Measurements from ENCODE around the gene NLGN2. TPM values are rescaled to one million over a fixed set of nuclear protein-coding genes. Genes with fewer than 3 reads are reported as not detected.

NLGN2 gene
- polyA plus RNA-seq, 1 experiment: 8.5 TPM

DNA sequence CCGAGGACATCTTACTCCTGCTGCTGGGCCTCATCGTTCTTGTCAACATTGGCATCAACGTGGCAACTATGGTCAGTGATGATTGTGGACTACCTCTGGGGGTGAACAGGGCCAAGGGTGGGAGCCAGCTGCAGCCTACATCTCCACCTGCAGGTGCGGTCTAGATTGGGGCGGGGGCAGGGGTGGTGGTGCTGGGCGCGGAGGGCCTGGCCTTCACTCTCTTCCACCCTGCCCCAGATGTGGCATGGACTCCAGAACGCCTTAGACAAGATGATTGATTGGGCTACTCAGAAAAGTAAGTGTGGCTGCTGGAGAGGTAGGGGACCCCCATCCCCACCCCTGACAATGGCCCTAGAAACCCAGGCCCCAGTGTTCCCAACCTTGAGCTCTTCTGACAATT, 18.1 kb downstream of the NLGN2 start:
- H3K27me3 ChIP-seq (ENCODE audit: control insufficient read depth, insufficient read depth, low read length): no peaks in the 10 kb centered on the region
- H3K4me3 ChIP-seq (ENCODE audit: low read depth, low read length): no peak overlapping the region
- TF ChIP-seq, protein P1, sequence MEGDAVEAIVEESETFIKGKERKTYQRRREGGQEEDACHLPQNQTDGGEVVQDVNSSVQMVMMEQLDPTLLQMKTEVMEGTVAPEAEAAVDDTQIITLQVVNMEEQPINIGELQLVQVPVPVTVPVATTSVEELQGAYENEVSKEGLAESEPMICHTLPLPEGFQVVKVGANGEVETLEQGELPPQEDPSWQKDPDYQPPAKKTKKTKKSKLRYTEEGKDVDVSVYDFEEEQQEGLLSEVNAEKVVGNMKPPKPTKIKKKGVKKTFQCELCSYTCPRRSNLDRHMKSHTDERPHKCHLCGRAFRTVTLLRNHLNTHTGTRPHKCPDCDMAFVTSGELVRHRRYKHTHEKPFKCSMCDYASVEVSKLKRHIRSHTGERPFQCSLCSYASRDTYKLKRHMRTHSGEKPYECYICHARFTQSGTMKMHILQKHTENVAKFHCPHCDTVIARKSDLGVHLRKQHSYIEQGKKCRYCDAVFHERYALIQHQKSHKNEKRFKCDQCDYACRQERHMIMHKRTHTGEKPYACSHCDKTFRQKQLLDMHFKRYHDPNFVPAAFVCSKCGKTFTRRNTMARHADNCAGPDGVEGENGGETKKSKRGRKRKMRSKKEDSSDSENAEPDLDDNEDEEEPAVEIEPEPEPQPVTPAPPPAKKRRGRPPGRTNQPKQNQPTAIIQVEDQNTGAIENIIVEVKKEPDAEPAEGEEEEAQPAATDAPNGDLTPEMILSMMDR (IDR thresholded peaks at IDR 0.05; ENCODE audit: insufficient read depth, low read depth, low read length): no peak
- ChIA-PET POLR2A (interaction anchor here (0.6 kb wide), 1 partner anchor 135 kb away, joined by 3 read pairs; no protein-coding TSS in a partner anchor), CTCF (no interaction called here)
- no peak for DNase-seq (ENCODE audit: low read depth)
- H3K36me3 ChIP-seq (ENCODE audit: control insufficient read depth, insufficient read depth, low read length): no peaks in the 10 kb centered on the region

DNA sequence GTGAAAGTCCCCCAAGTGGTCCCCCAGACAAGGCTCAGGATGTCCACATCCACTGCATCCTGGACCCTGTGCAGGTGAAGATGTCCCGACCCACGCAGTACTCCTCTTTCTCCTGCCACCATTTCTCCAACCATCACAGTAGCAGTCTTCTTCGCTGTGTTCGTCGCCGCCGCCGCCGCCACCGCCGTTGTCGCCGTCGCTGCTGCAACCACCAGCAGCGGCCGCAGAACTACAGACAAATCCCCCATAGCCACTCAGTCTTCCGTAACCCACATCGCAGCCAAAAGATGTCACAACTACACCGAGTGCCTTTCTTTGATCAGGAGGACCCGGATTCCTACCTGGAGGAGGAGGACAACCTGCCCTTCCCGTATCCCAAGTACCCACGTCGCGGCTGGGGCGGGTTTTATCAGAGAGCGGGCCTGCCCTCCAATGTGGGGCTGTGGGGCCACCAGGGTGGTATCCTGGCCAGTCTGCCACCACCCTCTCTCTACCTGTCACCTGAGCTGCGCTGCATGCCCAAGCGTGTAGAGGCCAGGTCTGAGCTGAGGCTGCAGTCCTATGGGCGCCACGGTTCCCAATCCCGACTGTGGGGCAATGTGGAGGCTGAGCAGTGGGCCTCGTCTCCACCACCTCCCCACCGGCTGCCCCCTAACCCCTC, 18.7 kb downstream of the NLGN2 start:
- POLR2A ChIA-PET: no interaction called here

DNA sequence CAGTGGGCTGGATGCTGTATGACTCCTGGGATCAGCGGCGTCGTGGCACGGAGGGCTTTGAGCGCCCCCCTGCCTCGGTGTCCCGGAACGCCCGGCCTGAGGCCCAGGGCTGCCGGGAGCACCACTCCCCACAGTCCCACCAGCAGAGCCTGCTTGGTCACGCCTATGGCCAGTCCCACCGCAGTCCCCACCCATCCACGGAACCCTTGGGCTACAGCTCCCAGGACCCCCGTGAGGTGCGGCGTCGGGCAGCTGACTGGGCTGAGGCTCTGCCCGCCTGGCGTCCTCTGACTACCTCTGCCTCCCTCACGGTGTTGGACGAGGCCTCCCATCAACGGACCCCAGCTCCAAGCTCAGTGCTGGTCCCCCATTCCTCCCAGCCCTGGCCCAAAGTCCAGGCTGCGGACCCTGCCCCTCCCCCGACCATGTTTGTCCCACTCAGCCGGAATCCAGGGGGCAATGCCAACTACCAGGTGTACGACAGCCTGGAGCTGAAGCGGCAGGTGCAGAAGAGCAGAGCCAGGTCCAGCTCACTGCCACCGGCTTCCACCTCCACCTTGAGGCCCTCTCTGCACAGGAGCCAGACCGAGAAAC, 19.3 kb downstream of the NLGN2 start:
- TF ChIP-seq, protein P1 (IDR thresholded peaks at IDR 0.05; ENCODE audit: insufficient read depth, low read depth, low read length): no peak
- H3K4me3 ChIP-seq (ENCODE audit: low read depth, low read length): no peak overlapping the region
- no peaks in the 10 kb centered on the region for H3K27me3 ChIP-seq (ENCODE audit: control insufficient read depth, insufficient read depth, low read length)
- ChIA-PET POLR2A (no interaction called here), CTCF (interaction anchor here (1.0 kb wide), 1 partner anchor 9 kb away, joined by 5 read pairs; no protein-coding TSS in a partner anchor)
- H3K36me3 ChIP-seq (ENCODE audit: control insufficient read depth, insufficient read depth, low read length): no peaks in the 10 kb centered on the region
- DNase-seq (ENCODE audit: low read depth): no peak

More for the DNA sequence above, 18.7 kb downstream of the NLGN2 start:
- CTCF ChIA-PET: no interaction called here
- H3K4me3 ChIP-seq (ENCODE audit: low read depth, low read length): no peak overlapping the region
- no peaks in the 10 kb centered on the region for H3K36me3 ChIP-seq (ENCODE audit: control insufficient read depth, insufficient read depth, low read length)
- no peak for DNase-seq (ENCODE audit: low read depth)
- TF ChIP-seq, protein P1 (IDR thresholded peaks at IDR 0.05; ENCODE audit: insufficient read depth, low read depth, low read length): no peak
- no peaks in the 10 kb centered on the region for H3K27me3 ChIP-seq (ENCODE audit: control insufficient read depth, insufficient read depth, low read length)

DNA sequence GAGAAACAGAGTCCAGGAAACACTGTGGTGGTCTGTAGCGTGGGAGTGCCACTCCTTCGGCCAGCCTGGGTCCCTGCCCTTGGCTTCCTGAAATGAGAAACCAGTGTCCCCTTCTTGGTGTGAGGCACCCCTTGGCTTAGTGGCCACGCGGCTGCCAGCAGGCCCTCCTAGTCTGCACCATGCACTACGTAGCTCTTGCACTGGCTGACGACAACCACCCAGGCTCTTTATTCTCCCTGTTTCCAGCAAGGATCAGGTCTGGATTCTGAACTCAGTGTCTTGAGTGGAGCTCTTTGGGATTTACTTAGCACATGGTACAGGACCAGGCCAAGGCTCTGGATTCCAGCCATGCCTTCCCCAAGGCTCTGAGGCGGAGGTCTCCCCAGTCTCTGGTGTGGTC, 19.9 kb downstream of the NLGN2 start:
- Histone ChIP-seq H3K27me3 (ENCODE audit: control insufficient read depth, insufficient read depth, low read length) (no peaks in the 10 kb centered on the region), H3K36me3 (ENCODE audit: control insufficient read depth, insufficient read depth, low read length) (no peaks in the 10 kb centered on the region), H3K4me3 (ENCODE audit: low read depth, low read length) (no peak overlapping the region)
- TF ChIP-seq, protein P1 (IDR thresholded peaks at IDR 0.05; ENCODE audit: insufficient read depth, low read depth, low read length): no peak
- ChIA-PET CTCF (interaction anchor here (1.0 kb wide), 1 partner anchor 9 kb away, joined by 5 read pairs; no protein-coding TSS in a partner anchor), POLR2A (no interaction called here)
- no peak for DNase-seq (ENCODE audit: low read depth)

DNA sequence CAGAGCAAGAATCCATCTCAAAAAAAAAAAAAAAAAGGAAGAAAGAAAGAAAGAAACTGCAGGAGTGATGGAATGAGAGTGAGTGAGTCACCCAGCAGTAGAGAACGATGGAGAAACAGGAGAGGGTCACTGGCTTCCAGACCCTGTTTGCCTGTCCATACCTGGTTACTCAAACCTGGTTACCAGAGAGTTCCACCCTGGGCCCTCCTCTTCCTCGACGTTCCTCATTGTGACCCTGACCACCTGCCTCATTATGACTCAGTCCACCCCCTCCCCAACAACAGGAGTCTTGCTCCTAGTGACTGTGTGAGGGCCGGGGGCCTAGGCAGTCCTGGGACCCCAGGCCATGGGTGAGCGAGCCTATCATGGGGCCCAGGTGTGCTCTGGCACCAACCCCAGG, 20.9 kb downstream of the NLGN2 start, which contains the start of gene SPEM3:
Gene SPEM3, plus strand, starts transcription at position 301 of the 400 bp plus-strand sequence. Its CDS starts 46 bp downstream, at position 347.
- Histone ChIP-seq H3K27me3 (ENCODE audit: control insufficient read depth, insufficient read depth, low read length) (no peaks in the 10 kb centered on the region), H3K36me3 (ENCODE audit: control insufficient read depth, insufficient read depth, low read length) (no peaks in the 10 kb centered on the region), H3K4me3 (ENCODE audit: low read depth, low read length) (no peak within 1 kb of the TSS)
- CTCF ChIA-PET: no interaction called here
- TF ChIP-seq, protein P1 (IDR thresholded peaks at IDR 0.05; ENCODE audit: insufficient read depth, low read depth, low read length): no peak
- POLR2A ChIA-PET: no interaction called here
- DNase-seq (ENCODE audit: low read depth): no peak

All from BJ (cell line).